K562 (cell line): ENCODE results near the gene ANKMY1. TPM values are rescaled to one million over a fixed set of nuclear protein-coding genes. Genes with fewer than 3 reads are reported as not detected.

Source experiments
- ATAC-seq: fragments of 200-7000 bp; cut with Tn5 transposase; 3 replicates; pipeline ENCODE4 v1.9.1; 2020; ENCODE audit warnings: moderate library complexity
- BruUV-seq: library from RNA; stranded (reverse); fragments of 400-500 nt; replicated peaks from 2 replicates; lab custom pipeline; 2021; lab: Mats Ljungman, UMichigan
- CTCF ChIA-PET: fragments of 300-600 bp; formaldehyde crosslinking; extraction: SDS; loops from one replicate; lab custom pipeline; 2021; ENCODE audit warnings: low intra/inter-chr PET ratio; lab: Yijun Ruan, JAX
- POLR2A ChIA-PET: fragments of 300-600, 350-650 bp; sonication (Branson Sonifier 250); formaldehyde crosslinking; extraction: SDS; loops from one replicate; lab custom pipeline; 2021; ENCODE audit warnings: antibody characterized with exemption, inconsistent platforms; lab: Yijun Ruan, JAX
- DNase-seq, 4 experiments: peaks; one replicate each; pipeline versions ENCODE4 v3.0.0 to v3.0.0-alpha.2; 2011 to 2018; ENCODE audit warnings: low spot score in 3 of 4, mixed read lengths in 3 of 4; ENCODE audit errors: extremely low read depth in 1 of 4
- FAIRE-seq: peaks from 2 replicates; lab custom pipeline; 2011; peaks lifted over from hg19 to GRCh38; lab: Jason Lieb, UNC
- H2AFZ ChIP-seq: 2 replicates; pipeline ENCODE4 v1.6.0; 2011; ENCODE audit warnings: low read depth, low read length, control low read depth, inconsistent platforms
- H3K27ac ChIP-seq: fragments of 200-600 bp; 3 replicates; pipeline ENCODE4 v1.8.0; 2011; ENCODE audit warnings: low read depth, mild to moderate bottlenecking, control low read depth, inconsistent platforms, low read length, moderate library complexity, mixed read lengths; ENCODE audit errors: extremely low read depth
- H3K27me3 ChIP-seq, 2 experiments: fragments of 300-600 bp in 1 of 2; 2 replicates in 1 of 2; 3 replicates in 1 of 2; pipeline versions ENCODE4 v1.6.0 to v1.8.0; 2011; ENCODE audit warnings: inconsistent platforms in 2 of 2, low read length in 2 of 2, mild to moderate bottlenecking in 1 of 2, mixed read lengths in 1 of 2, moderate library complexity in 1 of 2; ENCODE audit not compliant: control insufficient read depth in 2 of 2, insufficient read depth in 2 of 2
- H3K36me3 ChIP-seq: fragments of 300-600 bp; 3 replicates; pipeline ENCODE4 v1.8.0; 2011; ENCODE audit warnings: mild to moderate bottlenecking, low read length, inconsistent platforms; ENCODE audit not compliant: control insufficient read depth, insufficient read depth
- H3K4me1 ChIP-seq, 2 experiments: fragments of 200-600 bp in 1 of 2; replicated peaks in 1 of 2; 2 replicates in 1 of 2; 3 replicates in 1 of 2; pipeline versions ENCODE4 v1.5.1 to v1.8.0; 2011; ENCODE audit warnings: inconsistent platforms in 2 of 2, low read length in 2 of 2, mild to moderate bottlenecking in 1 of 2, mixed read lengths in 1 of 2, moderate library complexity in 1 of 2; ENCODE audit not compliant: control insufficient read depth in 2 of 2, insufficient read depth in 2 of 2
- H3K4me2 ChIP-seq: 2 replicates; pipeline ENCODE4 v1.6.1; 2011; ENCODE audit warnings: low read length, control low read depth, inconsistent platforms, mixed read lengths; ENCODE audit not compliant: insufficient read depth
- H3K4me3 ChIP-seq: fragments of 200-600 bp; sonication (generic), shearing (Covaris generic); 2 replicates; pipeline ENCODE4 v1.5.1; 2016; ENCODE audit warnings: control low read depth, inconsistent platforms
- H3K79me2 ChIP-seq: fragments of 200-600 bp; 3 replicates; pipeline ENCODE4 v1.8.0; 2011; ENCODE audit warnings: low read length, inconsistent platforms; ENCODE audit not compliant: control insufficient read depth, insufficient read depth
- H3K9ac ChIP-seq, 2 experiments: 2 replicates each; pipeline versions ENCODE4 v1.6.0 to v1.6.1; 2011; ENCODE audit warnings: low read depth in 2 of 2, low read length in 2 of 2, control low read depth in 1 of 2, inconsistent platforms in 1 of 2, mild to moderate bottlenecking in 1 of 2, mixed read lengths in 1 of 2; ENCODE audit not compliant: insufficient read depth in 1 of 2
- H3K9me1 ChIP-seq: one replicate; pipeline ENCODE4 v1.6.0; 2011; ENCODE audit warnings: inconsistent platforms, mild to moderate bottlenecking, low read length, moderate library complexity; ENCODE audit not compliant: control insufficient read depth, insufficient read depth
- H3K9me3 ChIP-seq: replicated peaks from 2 replicates; pipeline ENCODE4 v1.5.1; 2011; ENCODE audit warnings: low read depth, low read length, inconsistent platforms; ENCODE audit not compliant: control insufficient read depth, insufficient read depth
- H4K20me1 ChIP-seq: replicated peaks from 2 replicates; pipeline ENCODE4 v1.6.1; 2011; ENCODE audit warnings: low read length, inconsistent platforms, mixed read lengths; ENCODE audit not compliant: control insufficient read depth, insufficient read depth
- CBX3 ChIP-seq, 2 experiments: IDR thresholded peaks; 1 replicate in 1 of 2; 2 replicates in 1 of 2; pipeline ENCODE4 v1.6.1; 2012; ENCODE audit warnings: inconsistent platforms in 2 of 2, low read length in 2 of 2, borderline replicate concordance in 1 of 2, control low read depth in 1 of 2
- LEF1 ChIP-seq: fragments of 450-650 bp; IDR thresholded peaks from 2 replicates; pipeline ENCODE4 v1.6.1; 2016; ENCODE audit warnings: mild to moderate bottlenecking
- MYC ChIP-seq, 2 experiments: fragments of 250-450 bp in 1 of 2; sonication (Bioruptor Pico) in 1 of 2; IDR thresholded peaks; 2 replicates each; pipeline versions ENCODE4 v1.5.1 to v1.6.1; 2012 to 2021; ENCODE audit warnings: low read depth in 2 of 2, borderline replicate concordance in 1 of 2, improper control_type of control experiment in 1 of 2, low read length in 1 of 2, mild to moderate bottlenecking in 1 of 2, moderate library complexity in 1 of 2
- NCOA1 ChIP-seq: fragments of 450-650 bp; IDR thresholded peaks from 2 replicates; pipeline ENCODE4 v1.6.1; 2016; ENCODE audit warnings: low read depth
- RBM25 ChIP-seq: fragments of 200-400 bp; formaldehyde crosslinking; IDR thresholded peaks from 2 replicates; pipeline ENCODE4 v1.6.1; 2018; ENCODE audit warnings: low read length, low read depth, moderate library complexity; ENCODE audit not compliant: severe bottlenecking
- ZNF263 ChIP-seq: sonication (generic); formaldehyde crosslinking; IDR thresholded peaks from 2 replicates; pipeline ENCODE4 v1.8.0; 2022; ENCODE audit warnings: mild to moderate bottlenecking, missing genetic modification reagents, borderline replicate concordance
- ZNF282 ChIP-seq: sonication (generic); formaldehyde crosslinking; IDR thresholded peaks from 2 replicates; pipeline ENCODE4 v1.8.1; 2023; ENCODE audit warnings: missing genetic modification reagents
- WGBS: fragments of 100-300 bp; shearing (Covaris generic); methylation state at CpG from one replicate; pipeline ENCODE4 v1.1.6; 2016; ENCODE audit warnings: low coverage, mixed read lengths; ENCODE audit not compliant: insufficient coverage; ENCODE audit errors: missing lambda C conversion rate; 5-methylcytosine and 5-hydroxymethylcytosine counted together
- in situ Hi-C: fragments of 300-500 bp; cut with MboI; formaldehyde crosslinking; loops from 4 replicates; pipeline ENCODE4 v1.15.0; 2018; ENCODE audit warnings: inconsistent platforms, mixed read lengths
- intact Hi-C: fragments of 100-400 bp; cut with micrococcal nuclease; formaldehyde crosslinking; loops from 2 replicates; pipeline ENCODE4 v1.14.2; 2022
- polyA plus RNA-seq, 8 experiments: library from polyadenylated mRNA; depleted of rRNA in 4 of 8; stranded (reverse) in 5 of 8; unstranded in 3 of 8; fragments of >200 nt; fragmentation: Nextera tagmentation in 2 of 8; fragmentation: Illumina TruSeq in 1 of 8; extraction: Ambion mirVana in 2 of 8; extraction: Trizol in 1 of 8; gene quantifications; 2 replicates each; pipeline versions ENCODE4 v1.2.1 to v1.2.3, GENCODE V29; 2011 to 2014; ENCODE audit warnings: inconsistent platforms in 1 of 8, missing spikeins in 1 of 8
- total RNA-seq, 7 experiments: library from RNA; depleted of rRNA in 6 of 7; stranded (reverse); fragments of >200 nt in 6 of 7; fragmentation: Illumina TruSeq in 2 of 7; extraction: Trizol in 2 of 7; gene quantifications; 2 replicates each; pipeline versions ENCODE4 v1.2.1 to v1.2.3, GENCODE V29; 2011 to 2021; ENCODE audit warnings: low replicate concordance in 1 of 7
- TF ChIP-seq, protein P1 (sequence below): fragments of 450-650 bp; IDR thresholded peaks from one replicate; pipeline ENCODE4 v1.6.1; 2018; ENCODE audit warnings: mild to moderate bottlenecking, moderate library complexity; ENCODE audit not compliant: partially characterized antibody

ANKMY1 gene
- total and polyA plus RNA-seq, 9 of the 15 experiments (the other 6 are each of a cell fraction or from before 2014, with no cell fraction given) = 0.75 to 15.1 (median 11.7) TPM

GRCh38 chr2:240532031-240532775, 25.6 kb downstream of the ANKMY1 start (continued):
- no peak for TF ChIP-seq ZNF263 (CRISPR knock-in tag)
- no peak for TF ChIP-seq ZNF282 (CRISPR knock-in tag)
- TF ChIP-seq CBX3 (IDR thresholded peaks at IDR 0.05; ENCODE audit: borderline replicate concordance in 1 of 2, low read length in 2 of 2) = peak in 1 of 2 experiments; percentile 98; a peak in 2 of 3 replicates
- TF ChIP-seq MYC (IDR thresholded peaks at IDR 0.05; ENCODE audit: low read depth, low read length) = no peak
- TF ChIP-seq MYC (CRISPR knock-in tag; IDR thresholded peaks at IDR 0.05; ENCODE audit: borderline replicate concordance, low read depth) = no peak
- TF ChIP-seq, protein P1, sequence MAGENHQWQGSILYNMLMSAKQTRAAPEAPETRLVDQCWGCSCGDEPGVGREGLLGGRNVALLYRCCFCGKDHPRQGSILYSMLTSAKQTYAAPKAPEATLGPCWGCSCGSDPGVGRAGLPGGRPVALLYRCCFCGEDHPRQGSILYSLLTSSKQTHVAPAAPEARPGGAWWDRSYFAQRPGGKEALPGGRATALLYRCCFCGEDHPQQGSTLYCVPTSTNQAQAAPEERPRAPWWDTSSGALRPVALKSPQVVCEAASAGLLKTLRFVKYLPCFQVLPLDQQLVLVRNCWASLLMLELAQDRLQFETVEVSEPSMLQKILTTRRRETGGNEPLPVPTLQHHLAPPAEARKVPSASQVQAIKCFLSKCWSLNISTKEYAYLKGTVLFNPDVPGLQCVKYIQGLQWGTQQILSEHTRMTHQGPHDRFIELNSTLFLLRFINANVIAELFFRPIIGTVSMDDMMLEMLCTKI = no peak
- no peak for TF ChIP-seq LEF1

- no peak overlapping the region for H3K9ac ChIP-seq
- intact Hi-C loops = no loop called here
- no peaks in the 10 kb centered on the region; the same call in 2 of the 3 replicates for H3K79me2 ChIP-seq
- ChIA-PET POLR2A (no interaction called here), CTCF (no interaction called here)
- no TSS peak for BruUV-seq
- no peak for ATAC-seq
- H3K36me3 ChIP-seq = peaks cover 21% of the 10 kb centered on the region; the same call in 2 of the 3 replicates
- no peak overlapping the region for H2AFZ ChIP-seq
- H3K4me3 ChIP-seq = no peak overlapping the region
- 93% methylated on average over 5 of the region's 5 CpGs for WGBS
- H3K4me1 ChIP-seq = no peaks in the 10 kb centered on the region; a peak in 1 of 5 replicates
- no peaks in the 10 kb centered on the region for H4K20me1 ChIP-seq
- H3K4me2 ChIP-seq = no peak overlapping the region
- no peak for TF ChIP-seq NCOA1
- peak; percentile 46 for TF ChIP-seq RBM25
- TF ChIP-seq, all 486 proteins: peak for 1
- no peak for FAIRE-seq
- no peak for DNase-seq
- no peaks in the 10 kb centered on the region for H3K27me3 ChIP-seq
- no peak overlapping the region for H3K27ac ChIP-seq
- H3K9me1 ChIP-seq = no peaks in the 10 kb centered on the region
- H3K9me3 ChIP-seq = peaks cover 5% of the 10 kb centered on the region
- in situ Hi-C loops = no loop called here
These were observed 26.8 kb downstream of the ANKMY1 start for GRCh38 chr2:240531038-240531437.
